Measurements from ENCODE around the gene HOXA4.

Gene HOXA4

GRCh38 chr7:27156508-27156898, 25.9 kb upstream of the HOXA4 start, which contains the start of gene HOXA7:
Gene HOXA7 (minus strand): TSS chr7:27156675. CDS start chr7:27156545, 130 bp downstream.
- H3K4me2 ChIP-seq = no peak within 1 kb of the TSS
- H3K9ac ChIP-seq = no peak within 1 kb of the TSS
- H4K20me1 ChIP-seq = peaks cover 0 to 87% (median 65%) of the 10 kb centered on the region in 11 experiments; a peak in 17 of 22 replicates
- peak within 1 kb of the TSS in 2 of 10 experiments; percentile 5 to 35; a peak in 3 of 20 replicates for H3K4me3 ChIP-seq
- no peak for TF ChIP-seq Cebpa-rat (IDR thresholded peaks at IDR 0.05)
- no peaks in the 10 kb centered on the region for H3K36me3 ChIP-seq
- H3K4me1 ChIP-seq = peaks cover 12 to 25% (median 19%) of the 10 kb centered on the region in 10 experiments; a peak in 19 of 20 replicates
- H3K9me3 ChIP-seq (replicated peaks in 1 of 11) = peaks cover 20 to 48% (median 38%) of the 10 kb centered on the region in 11 experiments
- H3K27me3 ChIP-seq = peaks cover 94 to 100% (median 100%) of the 10 kb centered on the region in 11 experiments
- H3K27ac ChIP-seq = no peak within 1 kb of the TSS

DNA sequence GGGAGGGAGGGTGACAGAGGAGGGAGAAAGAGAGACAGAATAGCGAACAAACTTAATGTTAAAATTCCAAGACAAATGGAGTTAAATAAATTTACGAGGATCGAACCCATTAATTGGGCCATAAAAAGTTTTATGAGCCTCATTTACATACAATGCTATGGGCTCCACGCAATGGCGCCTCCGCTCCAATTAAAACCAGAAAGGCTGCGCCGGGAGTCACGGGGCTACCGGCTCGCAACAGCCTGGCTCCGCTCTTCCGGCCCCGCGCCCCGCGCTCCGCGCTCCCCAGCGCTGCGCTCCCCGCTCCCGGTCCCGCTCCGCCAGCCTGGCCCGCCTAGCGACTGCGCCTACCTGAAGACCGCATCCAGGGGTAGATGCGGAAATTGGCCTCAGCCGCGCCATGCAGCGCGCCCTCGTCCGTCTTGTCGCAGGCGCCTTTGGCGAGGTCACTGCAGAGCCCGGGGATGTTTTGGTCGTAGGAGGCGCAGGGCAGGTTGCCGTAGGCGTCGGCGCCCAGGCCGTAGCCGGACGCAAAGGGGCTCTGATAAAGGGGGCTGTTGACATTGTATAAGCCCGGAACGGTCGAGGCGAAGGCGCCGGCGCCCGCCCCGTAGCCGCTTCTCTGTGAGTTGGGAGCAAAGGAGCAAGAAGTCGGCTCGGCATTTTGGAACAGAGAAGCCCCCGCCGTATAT, 25.4 kb upstream of the HOXA4 start:
- Histone ChIP-seq H4K20me1 (peaks cover 0 to 91% (median 70%) of the 10 kb centered on the region in 11 experiments; a peak in 17 of 22 replicates), H3K9me3 (replicated peaks in 1 of 11) (peaks cover 20 to 48% (median 38%) of the 10 kb centered on the region in 11 experiments), H3K9ac (no peak overlapping the region), H3K36me3 (no peaks in the 10 kb centered on the region), H3K27me3 (peaks cover 100% of the 10 kb centered on the region in 11 experiments), H3K4me2 (no peak overlapping the region), H3K4me1 (peaks cover 18 to 27% (median 24%) of the 10 kb centered on the region in 10 experiments; a peak in 19 of 20 replicates), H3K4me3 (peak overlapping the region in 2 of 10 experiments; percentile 5 to 35; a peak in 3 of 20 replicates), H3K27ac (no peak overlapping the region)
- TF ChIP-seq Cebpa-rat (IDR thresholded peaks at IDR 0.05) = no peak

GRCh38 chr7:27154901-27155815, 24.6 kb upstream of the HOXA4 start:
- Histone ChIP-seq H4K20me1 (peaks cover 0 to 87% (median 68%) of the 10 kb centered on the region in 11 experiments; a peak in 17 of 22 replicates), H3K9me3 (replicated peaks in 1 of 11) (peaks cover 20 to 48% (median 38%) of the 10 kb centered on the region in 11 experiments), H3K27me3 (peaks cover 100% of the 10 kb centered on the region in 11 experiments), H3K4me2 (no peak overlapping the region), H3K4me3 (no peak overlapping the region), H3K9ac (no peak overlapping the region), H3K27ac (no peak overlapping the region), H3K36me3 (no peaks in the 10 kb centered on the region), H3K4me1 (peaks cover 11 to 26% (median 23%) of the 10 kb centered on the region in 10 experiments)
- no peak for TF ChIP-seq Cebpa-rat (IDR thresholded peaks at IDR 0.05)

DNA sequence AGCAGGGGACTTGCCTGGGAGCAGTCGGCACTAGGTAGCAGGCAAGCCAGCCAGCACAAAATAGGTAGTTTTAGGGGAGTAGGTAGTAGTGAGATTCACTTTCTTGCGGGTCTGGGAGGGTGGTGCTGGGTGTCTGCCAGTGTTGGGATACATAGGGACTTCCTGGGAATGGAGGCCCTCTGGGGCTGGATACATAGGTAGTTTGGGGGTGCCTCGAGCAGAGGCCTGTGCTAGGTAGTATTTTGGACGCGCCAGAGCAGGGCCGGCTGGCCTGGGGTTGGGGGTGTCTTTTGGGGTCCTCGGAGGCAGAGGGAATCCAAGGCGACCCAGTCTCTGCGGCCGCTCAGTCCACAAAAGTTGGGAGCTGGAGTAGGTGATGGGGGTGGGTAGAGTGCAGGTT, 23.8 kb upstream of the HOXA4 start:
- Histone ChIP-seq H3K4me3 (no peak overlapping the region), H3K27me3 (peaks cover 100% of the 10 kb centered on the region in 11 experiments), H3K4me1 (peaks cover 11 to 24% (median 20%) of the 10 kb centered on the region in 10 experiments), H4K20me1 (peaks cover 0 to 82% (median 60%) of the 10 kb centered on the region in 11 experiments; a peak in 17 of 22 replicates), H3K9me3 (replicated peaks in 1 of 11) (peaks cover 20 to 48% (median 38%) of the 10 kb centered on the region in 11 experiments), H3K9ac (no peak overlapping the region), H3K27ac (no peak overlapping the region), H3K4me2 (no peak overlapping the region), H3K36me3 (no peaks in the 10 kb centered on the region)
- no peak for TF ChIP-seq Cebpa-rat (IDR thresholded peaks at IDR 0.05)

GRCh38 chr7:27153526-27153925, 23.0 kb upstream of the HOXA4 start:
- Histone ChIP-seq H3K4me1 (peaks cover 11 to 24% (median 20%) of the 10 kb centered on the region in 10 experiments), H3K27me3 (peaks cover 100% of the 10 kb centered on the region in 11 experiments)

GRCh38 chr7:27152816-27153442, 22.4 kb upstream of the HOXA4 start:
- TF ChIP-seq Cebpa-rat (IDR thresholded peaks at IDR 0.05) = no peak
- H3K9me3 ChIP-seq (replicated peaks in 1 of 11) = peaks cover 31 to 52% (median 46%) of the 10 kb centered on the region in 11 experiments
- H3K36me3 ChIP-seq = no peaks in the 10 kb centered on the region
- H3K4me3 ChIP-seq = peak overlapping the region in 3 of 10 experiments; percentile 9 to 52 (median 51); a peak in 1 of 20 replicates
- peaks cover 11 to 26% (median 20%) of the 10 kb centered on the region in 10 experiments for H3K4me1 ChIP-seq
- H3K27me3 ChIP-seq = peaks cover 100% of the 10 kb centered on the region in 11 experiments
- H3K27ac ChIP-seq = no peak overlapping the region
- H3K4me2 ChIP-seq = peak overlapping the region in 6 of 11 experiments; percentile 82 to 95 (median 87); a peak in 7 of 22 replicates
- H3K9ac ChIP-seq = no peak overlapping the region
- H4K20me1 ChIP-seq = peaks cover 0 to 71% (median 49%) of the 10 kb centered on the region in 11 experiments; a peak in 16 of 22 replicates

More at GRCh38 chr7:27153526-27153925, 23.0 kb upstream of the HOXA4 start:
- no peak overlapping the region for H3K4me2 ChIP-seq
- peaks cover 25 to 52% (median 41%) of the 10 kb centered on the region in 11 experiments for H3K9me3 ChIP-seq (replicated peaks in 1 of 11)
- no peak overlapping the region for H3K4me3 ChIP-seq
- H3K9ac ChIP-seq = no peak overlapping the region
- no peaks in the 10 kb centered on the region for H3K36me3 ChIP-seq
- no peak for TF ChIP-seq Cebpa-rat (IDR thresholded peaks at IDR 0.05)
- H3K27ac ChIP-seq = no peak overlapping the region
- H4K20me1 ChIP-seq = peaks cover 0 to 75% (median 54%) of the 10 kb centered on the region in 11 experiments; a peak in 16 of 22 replicates

- H3K4me3 ChIP-seq = peak within 1 kb of the TSS; percentile 40 to 60 (median 52)
- peaks cover 11 to 26% (median 20%) of the 10 kb centered on the region in 10 experiments for H3K4me1 ChIP-seq
- TF ChIP-seq Cebpa-rat (IDR thresholded peaks at IDR 0.05) = no peak
- H3K9me3 ChIP-seq (replicated peaks in 1 of 11) = peaks cover 33 to 52% (median 46%) of the 10 kb centered on the region in 11 experiments
- H3K4me2 ChIP-seq = peak within 1 kb of the TSS; percentile 79 to 95 (median 85)
- peaks cover 0 to 63% (median 41%) of the 10 kb centered on the region in 11 experiments; a peak in 16 of 22 replicates for H4K20me1 ChIP-seq
- no peaks in the 10 kb centered on the region for H3K36me3 ChIP-seq
- no peak within 1 kb of the TSS for H3K27ac ChIP-seq
- no peak within 1 kb of the TSS for H3K9ac ChIP-seq
- peaks cover 100% of the 10 kb centered on the region in 11 experiments for H3K27me3 ChIP-seq
Observed at GRCh38 chr7:27151931-27152815, 21.6 kb upstream of the HOXA4 start, which contains the start of gene HOXA3. Gene HOXA3 (minus strand): TSS chr7:27152583. CDS start chr7:27110640, 41,943 bp downstream.
